D721Med (cell line): ENCODE results near the gene PCBP3.
"Not testable (repeated sequence)": the region's sequence is repeated elsewhere in the genome, so short reads cannot be mapped to it uniquely, and the experiment has no call there.

Experiments
- DNase-seq: peaks from one replicate; pipeline ENCODE4 v3.0.0; 2011; ENCODE audit warnings: low spot score; ENCODE audit not compliant: insufficient read length
- FAIRE-seq: peaks from 2 replicates; lab custom pipeline; 2011; peaks lifted over from hg19 to GRCh38; lab: Jason Lieb, UNC
- CTCF ChIP-seq: IDR thresholded peaks from 2 replicates; pipeline ENCODE4 v1.5.1; 2012; ENCODE audit warnings: mild to moderate bottlenecking, control low read depth; ENCODE audit not compliant: insufficient read depth; ENCODE audit errors: missing control alignments

The PCBP3 gene

GRCh38 chr21:45848331-45848730 is 204.8 kb downstream of the PCBP3 start:
- no peak for DNase-seq
- no peak for TF ChIP-seq CTCF
- no peak for FAIRE-seq

GRCh38 chr21:45848805-45849204 is 205.3 kb downstream of the PCBP3 start:
- DNase-seq (no peak), FAIRE-seq (no peak)

GRCh38 chr21:45849651-45850050 is 206.1 kb downstream of the PCBP3 start:
- DNase-seq (no peak), FAIRE-seq (no peak)
- no peak for TF ChIP-seq CTCF

More at GRCh38 chr21:45848805-45849204, 205.3 kb downstream of the PCBP3 start:
- no peak for TF ChIP-seq CTCF

- DNase-seq (no peak), FAIRE-seq (no peak)
- TF ChIP-seq CTCF = no peak
These were observed 206.7 kb downstream of the PCBP3 start for GRCh38 chr21:45850181-45850580.

GRCh38 chr21:45852386-45852785 is 208.9 kb downstream of the PCBP3 start:
- not testable (repeated sequence) for DNase-seq, FAIRE-seq

GRCh38 chr21:45852886-45853400 is 209.4 kb downstream of the PCBP3 start:
- no peak for DNase-seq
- no peak for FAIRE-seq

GRCh38 chr21:45853703-45854342 is 210.3 kb downstream of the PCBP3 start:
- DNase-seq (no peak), FAIRE-seq (no peak)
- TF ChIP-seq CTCF = no peak

More at GRCh38 chr21:45852886-45853400, 209.4 kb downstream of the PCBP3 start:
- TF ChIP-seq CTCF = no peak
